ENCODE measurements around the gene CMIP. TPM values are rescaled to one million over a fixed set of nuclear protein-coding genes. Genes with fewer than 3 reads are reported as not detected.

CMIP gene
- total RNA-seq: 5.5 and 10.8 TPM in 2 replicates

GRCh38 chr16:81444448-81445121 lies at the start of gene CMIP:
CMIP (plus strand) TSS chr16:81444808.

Other genes starting within 250 kb of the CMIP start
- under 0.01 TPM in 1 of 2 replicates, not detected in the other for gene BCO1, start 206.1 kb upstream of the CMIP start, total RNA-seq
- 5.1 and 5.7 TPM in 2 replicates for gene GAN, start 129.8 kb upstream of the CMIP start, total RNA-seq

Data from smooth muscle cell of trachea (primary cell).